Choroid plexus epithelial cell (primary cell): ENCODE measurements around the gene SEC61B.

Source experiments
- DNase-seq: peaks from one replicate; pipeline ENCODE4 v3.0.0-alpha.2; 2010; ENCODE audit warnings: low read depth
- H3K4me3 ChIP-seq: 2 replicates; pipeline ENCODE4 v1.5.1; 2011; ENCODE audit warnings: low read depth, mild to moderate bottlenecking, control low read depth, low read length, moderate library complexity
- TF ChIP-seq, protein P1 (sequence below): conservative IDR thresholded peaks from 2 replicates; pipeline ENCODE4 v1.5.1; 2011; ENCODE audit warnings: low read depth, mild to moderate bottlenecking, control low read depth, inconsistent platforms, low read length, moderate library complexity

SEC61B gene

GRCh38 chr9:99184475-99185347 is 37.4 kb upstream of the SEC61B start:
- TF ChIP-seq, protein P1, sequence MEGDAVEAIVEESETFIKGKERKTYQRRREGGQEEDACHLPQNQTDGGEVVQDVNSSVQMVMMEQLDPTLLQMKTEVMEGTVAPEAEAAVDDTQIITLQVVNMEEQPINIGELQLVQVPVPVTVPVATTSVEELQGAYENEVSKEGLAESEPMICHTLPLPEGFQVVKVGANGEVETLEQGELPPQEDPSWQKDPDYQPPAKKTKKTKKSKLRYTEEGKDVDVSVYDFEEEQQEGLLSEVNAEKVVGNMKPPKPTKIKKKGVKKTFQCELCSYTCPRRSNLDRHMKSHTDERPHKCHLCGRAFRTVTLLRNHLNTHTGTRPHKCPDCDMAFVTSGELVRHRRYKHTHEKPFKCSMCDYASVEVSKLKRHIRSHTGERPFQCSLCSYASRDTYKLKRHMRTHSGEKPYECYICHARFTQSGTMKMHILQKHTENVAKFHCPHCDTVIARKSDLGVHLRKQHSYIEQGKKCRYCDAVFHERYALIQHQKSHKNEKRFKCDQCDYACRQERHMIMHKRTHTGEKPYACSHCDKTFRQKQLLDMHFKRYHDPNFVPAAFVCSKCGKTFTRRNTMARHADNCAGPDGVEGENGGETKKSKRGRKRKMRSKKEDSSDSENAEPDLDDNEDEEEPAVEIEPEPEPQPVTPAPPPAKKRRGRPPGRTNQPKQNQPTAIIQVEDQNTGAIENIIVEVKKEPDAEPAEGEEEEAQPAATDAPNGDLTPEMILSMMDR = peak; percentile 99
- DNase-seq = peak; percentile 94
- peak overlapping the region; percentile 19 for H3K4me3 ChIP-seq

DNA sequence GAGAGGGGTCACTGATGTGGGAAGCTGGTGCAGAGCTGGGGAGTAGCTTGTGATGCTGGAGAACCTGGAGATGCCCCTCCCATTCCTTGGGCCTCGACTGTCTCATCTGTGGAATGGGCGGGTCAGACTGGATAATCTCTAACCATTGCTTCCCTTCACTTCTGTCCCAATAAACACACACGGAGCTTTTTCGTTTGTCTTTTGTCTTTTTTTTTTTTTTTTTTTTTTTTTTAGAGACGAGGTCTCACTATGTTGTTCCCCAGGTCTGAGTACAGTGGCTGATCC is 36.8 kb upstream of the SEC61B start:
- DNase-seq = no peak
- H3K4me3 ChIP-seq = no peak overlapping the region
- TF ChIP-seq, protein P1 = no peak

DNA sequence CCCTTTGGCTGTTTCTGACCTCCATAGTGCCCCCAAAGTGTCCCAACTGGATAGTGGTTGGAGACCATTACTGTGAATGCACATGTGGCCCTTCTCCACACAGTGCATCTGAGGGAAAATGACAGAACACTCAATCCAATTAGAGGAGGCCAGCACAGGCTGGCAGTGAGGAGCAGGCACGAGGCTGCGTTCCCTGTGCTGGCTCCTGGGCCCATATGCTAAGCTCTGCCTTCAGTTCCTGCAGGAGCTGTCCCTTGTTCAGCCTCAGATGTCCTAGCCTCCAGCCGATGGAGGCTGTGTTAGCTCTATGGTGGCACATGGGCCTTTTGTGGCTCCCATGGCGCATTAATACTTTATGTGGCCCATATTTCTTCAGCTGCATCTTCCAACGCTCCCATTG is 36.1 kb upstream of the SEC61B start:
- no peak for DNase-seq
- TF ChIP-seq, protein P1 = no peak
- no peak overlapping the region for H3K4me3 ChIP-seq

GRCh38 chr9:99187311-99187710 is 34.8 kb upstream of the SEC61B start:
- no peak overlapping the region for H3K4me3 ChIP-seq
- no peak for DNase-seq
- TF ChIP-seq, protein P1 = no peak

DNA sequence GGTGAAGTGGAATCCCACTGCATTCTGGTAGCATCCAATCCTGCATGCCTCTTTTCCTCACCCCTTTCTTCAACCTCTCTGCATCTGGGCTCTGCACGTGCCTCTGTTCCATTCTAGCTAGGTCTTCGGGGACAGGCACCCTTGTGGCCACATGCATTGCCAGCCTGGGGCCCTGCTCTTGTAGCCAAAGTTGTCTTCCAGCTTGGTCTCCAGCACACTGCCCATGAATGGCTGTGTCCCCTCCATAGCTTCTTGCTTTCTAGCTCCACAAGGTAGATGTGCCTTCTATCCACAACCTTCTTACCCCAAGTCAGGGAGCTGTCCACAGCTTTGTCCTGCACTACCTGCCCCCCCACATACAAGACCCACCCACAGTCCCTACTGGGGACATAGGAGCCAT is 32.9 kb upstream of the SEC61B start:
- no peak overlapping the region for H3K4me3 ChIP-seq
- DNase-seq = no peak
- TF ChIP-seq, protein P1 = no peak

DNA sequence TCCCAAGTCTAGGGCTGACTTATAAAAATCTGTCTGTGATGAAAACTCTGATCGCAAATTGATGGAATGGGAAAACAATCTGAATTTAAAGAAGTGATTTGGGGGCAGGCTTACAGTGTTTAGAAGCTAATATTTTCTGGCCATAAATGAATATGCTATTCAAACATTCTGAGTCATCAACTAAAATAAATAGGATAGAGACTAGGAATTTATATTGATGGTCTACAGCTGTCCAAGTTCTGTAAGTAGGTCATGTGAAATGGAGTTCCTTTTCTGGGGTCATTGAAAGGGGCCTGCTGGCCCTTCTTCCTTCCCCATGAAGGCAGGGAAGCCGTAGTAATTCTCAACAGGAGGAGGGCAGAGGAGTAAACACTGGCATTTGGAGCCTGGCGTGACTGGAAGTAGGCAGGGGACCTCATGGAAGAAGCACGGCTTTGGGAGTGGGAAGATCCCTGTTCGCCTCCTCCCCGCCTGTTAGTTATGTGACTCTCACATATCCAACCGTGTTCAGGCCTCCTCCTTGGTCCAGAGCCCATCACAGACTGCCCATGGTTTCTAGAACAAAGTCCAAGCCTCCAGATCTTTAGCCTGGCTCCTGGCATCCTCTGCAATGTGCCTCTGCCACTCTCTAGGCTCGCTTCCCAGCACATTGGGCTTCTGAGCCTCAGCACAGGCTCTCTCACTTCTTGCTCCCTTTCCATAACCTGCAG is 32.0 kb upstream of the SEC61B start:
- TF ChIP-seq, protein P1 = no peak
- H3K4me3 ChIP-seq = no peak overlapping the region
- DNase-seq = peak; percentile 30
